Articular chondrocyte of knee joint (primary cell): Measurements from ENCODE around the gene ZNF366. TPM values are rescaled to one million over a fixed set of nuclear protein-coding genes. Genes with fewer than 3 reads are reported as not detected.

Experiments
- total RNA-seq: library from RNA; depleted of rRNA; stranded (reverse); fragments of >200 nt; gene quantifications from 2 replicates; pipeline ENCODE4 v1.2.3, GENCODE V29; 2012

Gene ZNF366, protein sequence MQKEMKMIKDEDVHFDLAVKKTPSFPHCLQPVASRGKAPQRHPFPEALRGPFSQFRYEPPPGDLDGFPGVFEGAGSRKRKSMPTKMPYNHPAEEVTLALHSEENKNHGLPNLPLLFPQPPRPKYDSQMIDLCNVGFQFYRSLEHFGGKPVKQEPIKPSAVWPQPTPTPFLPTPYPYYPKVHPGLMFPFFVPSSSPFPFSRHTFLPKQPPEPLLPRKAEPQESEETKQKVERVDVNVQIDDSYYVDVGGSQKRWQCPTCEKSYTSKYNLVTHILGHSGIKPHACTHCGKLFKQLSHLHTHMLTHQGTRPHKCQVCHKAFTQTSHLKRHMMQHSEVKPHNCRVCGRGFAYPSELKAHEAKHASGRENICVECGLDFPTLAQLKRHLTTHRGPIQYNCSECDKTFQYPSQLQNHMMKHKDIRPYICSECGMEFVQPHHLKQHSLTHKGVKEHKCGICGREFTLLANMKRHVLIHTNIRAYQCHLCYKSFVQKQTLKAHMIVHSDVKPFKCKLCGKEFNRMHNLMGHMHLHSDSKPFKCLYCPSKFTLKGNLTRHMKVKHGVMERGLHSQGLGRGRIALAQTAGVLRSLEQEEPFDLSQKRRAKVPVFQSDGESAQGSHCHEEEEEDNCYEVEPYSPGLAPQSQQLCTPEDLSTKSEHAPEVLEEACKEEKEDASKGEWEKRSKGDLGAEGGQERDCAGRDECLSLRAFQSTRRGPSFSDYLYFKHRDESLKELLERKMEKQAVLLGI
- under 0.01 TPM in 1 of 2 replicates, not detected in the other for total RNA-seq

DNA sequence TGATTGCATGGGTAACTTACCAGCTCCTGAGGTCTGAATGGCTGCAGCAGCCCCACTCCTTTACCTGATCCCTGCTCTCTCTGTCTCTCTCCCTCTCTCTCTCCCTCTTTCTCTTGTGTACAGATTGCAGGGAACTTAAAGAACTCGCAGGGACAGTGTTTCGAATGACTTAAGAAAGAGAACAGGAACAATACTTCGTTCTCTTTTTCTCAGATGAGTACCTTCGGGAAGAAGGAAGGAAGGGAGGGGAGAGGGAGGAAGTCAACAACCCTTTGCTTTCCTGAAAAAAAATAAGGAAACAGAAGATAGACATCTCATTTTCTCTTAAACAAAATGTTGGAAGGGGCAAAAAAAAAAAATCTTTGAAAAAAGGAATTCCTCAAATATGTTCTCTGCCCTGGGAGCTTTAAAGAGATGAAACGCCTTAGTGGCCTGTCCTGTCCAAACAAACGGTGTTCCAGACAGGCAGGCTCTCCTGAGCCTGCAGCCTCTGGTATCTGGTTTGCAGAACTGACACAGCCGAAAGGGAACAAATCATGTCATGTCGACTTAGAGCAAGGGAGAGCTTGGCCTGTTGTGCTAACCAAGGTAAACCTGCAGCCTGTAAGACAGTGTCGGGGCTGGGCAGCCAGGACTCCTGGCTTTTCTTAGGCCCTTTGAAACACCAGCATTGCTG lies at the start of gene ZNF366:
Gene ZNF366 (minus strand): TSS at position 180 of the 676 bp plus-strand sequence. CDS start 45,914 bp downstream, outside the sequence.

Other genes starting within 250 kb of the ZNF366 start
- 103 and 114 TPM in 2 replicates for gene MRPS27, start 187.2 kb downstream of the ZNF366 start, total RNA-seq
- gene PTCD2, start 187.0 kb downstream of the ZNF366 start, total RNA-seq: 11.6 and 17.8 TPM in 2 replicates